ENCODE measurements around the gene WIPF1.

The WIPF1 gene

GRCh38 chr2:174632841-174633622 is 35.4 kb upstream of the WIPF1 start (continued):
- TF ChIP-seq ZNF292 (tag by site-specific recombination; IDR thresholded peaks at IDR 0.05; ENCODE audit: borderline replicate concordance, low read depth), result no peak

GRCh38 chr2:174631009-174631981 is 33.7 kb upstream of the WIPF1 start:
- TF ChIP-seq ZNF704 (tag by site-specific recombination; IDR thresholded peaks at IDR 0.05), result no peak
- no peak for TF ChIP-seq ZNF416 (tag by site-specific recombination; IDR thresholded peaks at IDR 0.05)
- no peak for TF ChIP-seq ZNF48 (tag by site-specific recombination; IDR thresholded peaks at IDR 0.05)
- TF ChIP-seq ZNF777 (tag by site-specific recombination; IDR thresholded peaks at IDR 0.05; ENCODE audit: borderline replicate concordance), result no peak
- Histone ChIP-seq H3K4me1 (ENCODE audit: control insufficient read depth, insufficient read depth, low read length) (no peaks in the 10 kb centered on the region), H3K9me3 (ENCODE audit: control insufficient read depth, insufficient read depth, low read depth, low read length) (no peaks in the 10 kb centered on the region), H3K27ac (ENCODE audit: extremely low read depth, low read depth, low read length) (no peak overlapping the region), H3K36me3 (ENCODE audit: control insufficient read depth in 2 of 2, insufficient read depth in 1 of 2, low read length in 2 of 2) (no peaks in the 10 kb centered on the region), H3K4me3 (ENCODE audit: low read depth, low read length) (no peak overlapping the region)
- CTCF ChIA-PET, result no interaction called here
- POLR2A ChIA-PET, result no interaction called here

- no peak for TF ChIP-seq ZNF16 (tag by site-specific recombination; IDR thresholded peaks at IDR 0.05; ENCODE audit: low read depth)
- TF ChIP-seq ZNF571 (tag by site-specific recombination; IDR thresholded peaks at IDR 0.05), result no peak
- TF ChIP-seq SALL2 (tag by site-specific recombination; IDR thresholded peaks at IDR 0.05; ENCODE audit: borderline replicate concordance), result no peak
- no peak for TF ChIP-seq ZNF239 (tag by site-specific recombination; IDR thresholded peaks at IDR 0.05)
- TF ChIP-seq OSR2 (tag by site-specific recombination; IDR thresholded peaks at IDR 0.05), result no peak
- no peak for TF ChIP-seq ZNF19 (tag by site-specific recombination; IDR thresholded peaks at IDR 0.05; ENCODE audit: low read depth)
- TF ChIP-seq ZNF747 (tag by site-specific recombination; IDR thresholded peaks at IDR 0.05), result no peak
- no peak for TF ChIP-seq REPIN1 (tag by site-specific recombination; IDR thresholded peaks at IDR 0.05; ENCODE audit: low read depth)
- no peak for TF ChIP-seq PRDM4 (tag by site-specific recombination; IDR thresholded peaks at IDR 0.05)
- no peak for TF ChIP-seq ZNF548 (tag by site-specific recombination; IDR thresholded peaks at IDR 0.05)
- no peak for TF ChIP-seq ZNF692 (tag by site-specific recombination; IDR thresholded peaks at IDR 0.05)
- no peak for TF ChIP-seq MYNN (tag by site-specific recombination; IDR thresholded peaks at IDR 0.05; ENCODE audit: borderline replicate concordance)
- TF ChIP-seq ZNF202 (tag by site-specific recombination; IDR thresholded peaks at IDR 0.05; ENCODE audit: borderline replicate concordance), result no peak
- TF ChIP-seq ZBTB6 (tag by site-specific recombination; IDR thresholded peaks at IDR 0.05), result no peak
- TF ChIP-seq ZNF514 (tag by site-specific recombination; IDR thresholded peaks at IDR 0.05), result no peak
- no peak for TF ChIP-seq ZNF677 (tag by site-specific recombination; IDR thresholded peaks at IDR 0.05)
- POLR2A ChIA-PET, result no interaction called here
- Histone ChIP-seq H3K4me1 (ENCODE audit: control insufficient read depth, insufficient read depth, low read length) (no peaks in the 10 kb centered on the region), H3K27ac (ENCODE audit: extremely low read depth, low read depth, low read length) (no peak overlapping the region), H3K4me3 (ENCODE audit: low read depth, low read length) (no peak overlapping the region), H3K36me3 (ENCODE audit: control insufficient read depth in 2 of 2, insufficient read depth in 1 of 2, low read length in 2 of 2) (no peaks in the 10 kb centered on the region), H3K9me3 (ENCODE audit: control insufficient read depth, insufficient read depth, low read depth, low read length) (no peaks in the 10 kb centered on the region)
- CTCF ChIA-PET, result no interaction called here
These were observed 32.5 kb upstream of the WIPF1 start for GRCh38 chr2:174630107-174630506.
